IMR-90 (cell line): Measurements from ENCODE around the gene CRYBG2. TPM values are rescaled to one million over a fixed set of nuclear protein-coding genes. Genes with fewer than 3 reads are reported as not detected.

Experiments
- ATAC-seq: fragments of 200-7000 bp; cut with Tn5 transposase; 2 replicates; pipeline ENCODE4 v1.9.1; 2020; ENCODE audit warnings: low read depth, mild to moderate bottlenecking, moderate library complexity
- BruUV-seq: library from RNA; stranded (reverse); fragments of 400-500 nt; replicated peaks from 2 replicates; lab custom pipeline; 2021; lab: Mats Ljungman, UMichigan
- CTCF ChIA-PET: fragments of 300-600 bp; formaldehyde crosslinking; extraction: SDS; loops from one replicate; lab custom pipeline; 2021; ENCODE audit warnings: antibody characterized with exemption; lab: Yijun Ruan, JAX
- POLR2A ChIA-PET: fragments of 300-600 bp; sonication (Branson Sonifier 250); formaldehyde crosslinking; loops from one replicate; lab custom pipeline; 2022; ENCODE audit warnings: antibody characterized with exemption; ENCODE audit not compliant: unreplicated experiment; lab: Charles Lee
- DNase-seq: peaks from one replicate; pipeline ENCODE4 v3.0.0; 2013
- H2AFZ ChIP-seq: replicated peaks from 2 replicates; pipeline ENCODE3; 2013; ENCODE audit warnings: low read length, mild to moderate bottlenecking; ENCODE audit not compliant: poor library complexity
- H2AK5ac ChIP-seq: 2 replicates; pipeline ENCODE4 v1.6.1; 2013; ENCODE audit warnings: low read depth, low read length, inconsistent platforms
- H2AK9ac ChIP-seq: replicated peaks from 2 replicates; pipeline ENCODE3; 2013; ENCODE audit warnings: mild to moderate bottlenecking, low read depth, low read length, moderate library complexity; ENCODE audit not compliant: poor library complexity
- H2BK120ac ChIP-seq: 2 replicates; pipeline ENCODE4 v1.6.1; 2013; ENCODE audit warnings: low read depth, low read length, inconsistent platforms
- H2BK15ac ChIP-seq: 3 replicates; pipeline ENCODE4 v1.6.1; 2013; ENCODE audit warnings: low read depth, low read length, inconsistent platforms
- H2BK20ac ChIP-seq: 2 replicates; pipeline ENCODE4 v1.6.1; 2013; ENCODE audit warnings: low read depth, mild to moderate bottlenecking, inconsistent platforms, low read length, moderate library complexity
- H2BK5ac ChIP-seq: 2 replicates; pipeline ENCODE4 v1.6.1; 2013; ENCODE audit warnings: mild to moderate bottlenecking, low read depth, low read length, inconsistent platforms; ENCODE audit not compliant: poor library complexity, severe bottlenecking
- H3K14ac ChIP-seq: replicated peaks from 2 replicates; pipeline ENCODE4 v1.6.1; 2013; ENCODE audit warnings: low read depth, low read length, inconsistent platforms
- H3K18ac ChIP-seq: 2 replicates; pipeline ENCODE4 v1.6.1; 2013; ENCODE audit warnings: low read depth, low read length, control low read depth
- H3K23ac ChIP-seq: 2 replicates; pipeline ENCODE4 v1.6.1; 2013; ENCODE audit warnings: low read depth, low read length, inconsistent platforms
- H3K27ac ChIP-seq: 2 replicates; pipeline ENCODE4 v1.5.1; 2013; ENCODE audit warnings: mild to moderate bottlenecking, control low read depth, low read length; ENCODE audit not compliant: insufficient read depth
- H3K27me3 ChIP-seq: 2 replicates; pipeline ENCODE4 v1.6.1; 2013; ENCODE audit warnings: low read length; ENCODE audit not compliant: control insufficient read depth, insufficient read depth
- H3K36me3 ChIP-seq: 2 replicates; pipeline ENCODE4 v1.6.1; 2013; ENCODE audit warnings: low read length, mixed read lengths; ENCODE audit not compliant: control insufficient read depth, insufficient read depth
- H3K4ac ChIP-seq: 2 replicates; pipeline ENCODE4 v1.6.1; 2013; ENCODE audit warnings: low read depth, low read length, inconsistent platforms
- H3K4me1 ChIP-seq: 2 replicates; pipeline ENCODE4 v1.6.1; 2013; ENCODE audit warnings: low read length, mixed read lengths; ENCODE audit not compliant: control insufficient read depth, insufficient read depth
- H3K4me2 ChIP-seq: 2 replicates; pipeline ENCODE4 v1.6.1; 2013; ENCODE audit warnings: low read depth, mild to moderate bottlenecking, control low read depth, low read length, moderate library complexity
- H3K4me3 ChIP-seq: 2 replicates; pipeline ENCODE4 v1.5.1; 2013; ENCODE audit warnings: low read depth, mild to moderate bottlenecking, control low read depth, low read length, moderate library complexity; ENCODE audit not compliant: insufficient read depth
- H3K56ac ChIP-seq: 2 replicates; pipeline ENCODE4 v1.6.1; 2013; ENCODE audit warnings: low read length, inconsistent platforms; ENCODE audit not compliant: insufficient read depth; ENCODE audit errors: extremely low read depth
- H3K79me1 ChIP-seq, 2 experiments: 2 replicates each; pipeline ENCODE4 v1.6.1; 2013; ENCODE audit warnings: low read length in 2 of 2, inconsistent platforms in 1 of 2, low read depth in 1 of 2
- H3K9ac ChIP-seq: 2 replicates; pipeline ENCODE4 v1.6.1; 2013; ENCODE audit warnings: low read depth, low read length, control low read depth
- H3K9me1 ChIP-seq: 2 replicates; pipeline ENCODE4 v1.6.1; 2013; ENCODE audit warnings: low read length, inconsistent platforms; ENCODE audit not compliant: insufficient read depth
- H3K9me3 ChIP-seq: 2 replicates; pipeline ENCODE4 v1.6.1; 2013; ENCODE audit warnings: low read length; ENCODE audit not compliant: control insufficient read depth, insufficient read depth
- H4K20me1 ChIP-seq: 2 replicates; pipeline ENCODE4 v1.6.1; 2013; ENCODE audit warnings: low read length, inconsistent platforms; ENCODE audit not compliant: insufficient read depth
- H4K5ac ChIP-seq: 2 replicates; pipeline ENCODE4 v1.6.1; 2013; ENCODE audit warnings: mild to moderate bottlenecking, low read depth, low read length, control low read depth
- H4K8ac ChIP-seq, 2 experiments: 2 replicates each; pipeline ENCODE4 v1.6.1; 2013; ENCODE audit warnings: low read depth in 2 of 2, low read length in 2 of 2, control low read depth in 1 of 2, inconsistent platforms in 1 of 2
- H4K91ac ChIP-seq: 2 replicates; pipeline ENCODE4 v1.6.1; 2013; ENCODE audit warnings: low read depth, low read length, inconsistent platforms; ENCODE audit not compliant: insufficient read depth
- CTCF ChIP-seq: conservative IDR thresholded peaks from 2 replicates; pipeline ENCODE4 v1.5.1; 2012; ENCODE audit warnings: mild to moderate bottlenecking, low read depth, low read length, improper control_type of control experiment
- RAD21 ChIP-seq: IDR thresholded peaks from 2 replicates; pipeline ENCODE4 v1.6.1; 2012; ENCODE audit warnings: low read length, improper control_type of control experiment
- RCOR1 ChIP-seq: IDR thresholded peaks from 2 replicates; pipeline ENCODE4 v1.6.1; 2012; ENCODE audit warnings: mild to moderate bottlenecking, low read length, improper control_type of control experiment; ENCODE audit not compliant: insufficient replicate concordance
- SMC3 ChIP-seq: fragments of 150-350 bp; IDR thresholded peaks from 2 replicates; pipeline ENCODE4 v1.6.1; 2016; ENCODE audit warnings: low read depth, mild to moderate bottlenecking, antibody characterized with exemption, low read length, moderate library complexity
- WGBS, 2 experiments: methylation state at CpG; one replicate each; pipeline versions ENCODE4 v1.1.5 to v1.1.7; 2013; ENCODE audit warnings: missing lambda C conversion rate in 2 of 2; ENCODE audit not compliant: insufficient read length in 1 of 2; ENCODE audit errors: extremely low coverage in 2 of 2; 5-methylcytosine and 5-hydroxymethylcytosine counted together
- dilution Hi-C: fragments of 300-500 bp; cut with HindIII; formaldehyde crosslinking; loops from one replicate; pipeline ENCODE4 v1.14.3; 2018; ENCODE audit warnings: low sequenced_read_pairs; ENCODE audit not compliant: unreplicated experiment
- in situ Hi-C: fragments of 300-500 bp; cut with MboI; formaldehyde crosslinking; loops from 3 replicates; pipeline ENCODE4 v1.14.3; 2019; ENCODE audit warnings: low sequenced_read_pairs, inconsistent platforms, mixed read lengths
- intact Hi-C: fragments of 100-400 bp; cut with micrococcal nuclease; formaldehyde crosslinking; loops from 2 replicates; pipeline ENCODE4 v1.10.0; 2022
- polyA plus RNA-seq, 3 experiments: library from polyadenylated mRNA; depleted of rRNA; stranded (reverse); fragments of >200 nt; gene quantifications; 2 replicates each; pipeline ENCODE4 v1.2.3, GENCODE V29; 2012; ENCODE audit warnings: low replicate concordance in 1 of 3
- total RNA-seq: library from RNA; depleted of rRNA; stranded (reverse); fragments of >200 nt; gene quantifications from 2 replicates; pipeline ENCODE4 v1.2.3, GENCODE V29; 2012

Gene CRYBG2
- total and polyA plus RNA-seq, 2 of the 4 experiments (the other 2 are of a cell fraction): not detected

GRCh38 chr1:26391450-26391849, 37.5 kb upstream of the CRYBG2 start:
- Histone ChIP-seq H3K4me1 (no peaks in the 10 kb centered on the region), H2BK120ac (no peak overlapping the region), H3K9me1 (no peaks in the 10 kb centered on the region), H3K4me2 (no peak overlapping the region), H3K9ac (no peak overlapping the region), H3K4me3 (no peak overlapping the region), H3K18ac (no peak overlapping the region), H3K56ac (no peak overlapping the region), H4K5ac (no peak overlapping the region), H2AK9ac (no peak overlapping the region), H3K23ac (no peak overlapping the region), H3K79me1 (no peaks in the 10 kb centered on the region), H3K14ac (no peak overlapping the region), H4K20me1 (no peaks in the 10 kb centered on the region), H4K8ac (no peak overlapping the region), H3K9me3 (no peaks in the 10 kb centered on the region), H3K27me3 (peaks cover 2% of the 10 kb centered on the region; the same call in 1 of the 2 replicates), H2AK5ac (no peak overlapping the region), H4K91ac (no peak overlapping the region), H2BK15ac (no peak overlapping the region), H2BK5ac (no peak overlapping the region), H2AFZ (no peak overlapping the region), H3K4ac (no peak overlapping the region), H2BK20ac (no peak overlapping the region), H3K36me3 (no peaks in the 10 kb centered on the region), H3K27ac (no peak overlapping the region)
- intact Hi-C loops (loop anchor here (1.0 to 2.0 kb wide), 5 partner anchors 71 to 355 kb away; partner anchors contain the start of gene ZNF593), dilution Hi-C loops (no loop called here), in situ Hi-C loops (no loop called here)
- TF ChIP-seq CTCF (peak; percentile 90), RAD21 (peak; percentile 94), SMC3 (peak; percentile 87), RCOR1 (no peak)
- no CpG with 5 or more reads among the region's 3 CpGs for WGBS, 2 experiments
- ChIA-PET CTCF (interaction anchor here (0.6 to 1.4 kb wide), 4 partner anchors 26 to 70 kb away, joined by 3 to 9 read pairs (median 4); no protein-coding TSS in a partner anchor), POLR2A (no interaction called here)
- BruUV-seq: no TSS peak
- DNase-seq (peak; percentile 59), ATAC-seq (peak; percentile 94)
